Measurements from ENCODE around the gene LIN7A.

Gene LIN7A

DNA sequence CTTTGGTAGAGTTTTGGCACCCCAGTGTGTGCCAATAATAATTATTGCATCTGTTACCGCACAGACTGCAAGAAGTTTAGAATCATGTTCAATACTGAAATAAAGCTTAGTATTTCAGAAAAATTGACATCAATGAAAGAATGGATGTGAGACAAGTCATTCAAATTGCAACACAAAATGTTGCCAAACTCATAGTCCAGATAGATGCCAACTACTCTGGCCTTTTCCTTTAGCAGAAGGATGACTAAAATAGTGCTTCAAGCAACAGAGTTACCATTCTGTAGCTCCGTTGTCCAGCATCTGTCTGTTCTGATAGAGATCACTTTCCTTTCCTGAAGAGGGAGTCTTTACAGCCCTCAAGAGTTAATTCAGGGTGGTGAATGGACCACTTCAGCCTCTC is 77.5 kb downstream of the LIN7A start:
- no peak for DNase-seq (ENCODE audit: low spot score)

- DNase-seq (ENCODE audit: low spot score) = no peak
Observed at GRCh38 chr12:80858356-80858755, 79.4 kb downstream of the LIN7A start.

DNA sequence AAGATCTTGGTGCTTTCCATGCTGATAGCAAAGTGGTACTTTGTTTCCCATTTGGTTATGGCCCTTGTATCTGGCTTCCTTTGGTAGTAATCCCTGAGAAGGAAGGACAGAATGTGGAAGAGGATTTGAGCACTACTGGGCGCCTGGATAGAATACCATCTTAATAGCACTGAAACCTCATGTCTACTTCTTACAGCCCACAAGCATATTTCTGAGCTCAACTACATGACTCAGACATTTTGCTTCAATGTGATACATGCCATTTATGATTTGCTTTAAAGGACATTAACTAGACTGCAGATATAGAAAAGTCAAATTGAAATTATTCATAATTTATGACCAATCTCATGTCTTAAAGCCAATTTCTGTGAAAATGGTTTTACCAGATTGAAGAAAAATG is 80.4 kb downstream of the LIN7A start:
- no peak for DNase-seq (ENCODE audit: low spot score)

DNA sequence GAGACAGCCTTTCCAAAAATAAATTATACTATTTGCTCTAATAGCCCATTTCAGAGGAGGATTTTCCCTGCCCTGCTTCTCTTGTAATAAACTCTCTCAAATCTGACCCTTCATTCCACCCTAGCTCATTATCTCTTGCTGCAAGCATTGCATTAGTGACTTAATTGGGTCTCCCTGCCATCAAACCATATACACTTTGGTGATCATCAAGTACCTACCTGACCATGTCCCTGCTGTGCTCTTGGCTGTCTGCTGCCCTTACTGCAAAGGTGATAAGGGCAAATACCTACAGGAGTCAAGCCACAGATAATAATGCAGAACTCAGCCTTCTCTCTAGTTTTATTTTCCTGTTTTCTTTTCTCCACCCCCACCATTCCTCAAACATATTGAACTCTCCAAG is 88.4 kb downstream of the LIN7A start:
- DNase-seq (ENCODE audit: low spot score) = no peak

GRCh38 chr12:80848858-80849257 is 88.9 kb downstream of the LIN7A start:
- no peak for DNase-seq (ENCODE audit: low spot score)

GRCh38 chr12:80847575-80847974 is 90.2 kb downstream of the LIN7A start:
- peak; percentile 18 for DNase-seq (ENCODE audit: low spot score)

DNA sequence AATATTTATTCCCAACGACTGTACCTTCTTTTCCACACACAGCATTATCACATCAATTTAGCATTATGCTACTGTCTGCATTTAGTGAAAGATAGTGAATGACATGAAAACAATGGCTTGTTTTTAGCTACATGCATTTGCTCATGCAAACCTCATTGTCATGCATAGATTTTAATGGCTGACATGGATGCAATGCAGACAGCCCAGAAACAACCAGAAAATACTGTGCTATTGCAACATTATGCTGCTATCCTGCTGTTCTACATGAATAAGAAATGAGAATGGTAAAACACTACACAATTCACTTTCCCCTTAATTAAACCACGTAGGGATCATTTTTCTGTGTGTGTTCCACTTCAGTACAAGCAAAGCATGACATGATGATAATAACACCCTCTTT is 90.8 kb downstream of the LIN7A start:
- DNase-seq (ENCODE audit: low spot score) = no peak

GRCh38 chr12:80845639-80846038 is 92.1 kb downstream of the LIN7A start:
- DNase-seq (ENCODE audit: low spot score) = no peak

DNA sequence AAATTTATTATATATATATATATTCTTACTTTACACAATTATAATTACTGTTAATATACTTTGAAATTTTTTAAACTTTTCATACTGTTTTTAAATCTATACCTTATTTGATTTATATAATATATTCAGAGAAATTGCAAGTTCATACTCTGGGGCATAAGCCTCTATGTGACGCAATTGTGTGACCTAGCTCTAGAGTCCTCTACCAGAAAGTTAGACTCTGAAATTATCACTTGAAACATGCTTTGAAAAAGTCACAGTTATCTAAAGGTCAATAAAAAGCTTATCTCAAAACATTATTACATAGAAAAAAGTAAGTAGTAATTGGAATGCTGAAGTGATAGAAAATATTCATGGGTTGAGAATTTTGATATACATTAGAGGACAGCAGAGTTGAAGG is 93.8 kb downstream of the LIN7A start:
- DNase-seq (ENCODE audit: low spot score) = no peak

- no peak for DNase-seq (ENCODE audit: low spot score)
Observed at GRCh38 chr12:80838708-80839107, 99.0 kb downstream of the LIN7A start.

- no peak for DNase-seq (ENCODE audit: low spot score)
Observed at GRCh38 chr12:80838024-80838658, 99.6 kb downstream of the LIN7A start.

- DNase-seq (ENCODE audit: low spot score) = peak; percentile 28
Observed at GRCh38 chr12:80837342-80837978, 100.3 kb downstream of the LIN7A start.

- DNase-seq (ENCODE audit: low spot score) = no peak
Observed at GRCh38 chr12:80834724-80835123, 103.0 kb downstream of the LIN7A start.

- DNase-seq (ENCODE audit: low spot score) = no peak
Observed at GRCh38 chr12:80830533-80831088, 107.1 kb downstream of the LIN7A start.

DNA sequence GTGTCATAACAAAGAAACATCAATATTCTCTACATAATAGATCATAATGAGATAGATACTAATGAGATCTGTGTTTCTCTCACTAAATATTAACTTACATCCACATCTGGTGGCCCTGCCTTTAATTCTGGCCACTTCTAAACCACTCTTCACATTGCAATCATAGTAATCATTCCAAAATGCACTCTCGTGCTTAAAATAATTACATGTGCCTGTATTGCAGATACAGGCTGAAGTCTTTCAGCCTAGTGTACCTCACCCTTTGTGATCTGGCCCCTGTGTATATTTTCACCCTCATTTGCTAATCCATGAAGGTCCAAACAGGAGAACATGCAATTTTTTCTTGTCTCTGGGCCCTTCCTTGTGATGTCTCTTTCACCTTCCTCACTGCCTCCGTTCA is 108.0 kb downstream of the LIN7A start:
- DNase-seq (ENCODE audit: low spot score) = no peak

DNA sequence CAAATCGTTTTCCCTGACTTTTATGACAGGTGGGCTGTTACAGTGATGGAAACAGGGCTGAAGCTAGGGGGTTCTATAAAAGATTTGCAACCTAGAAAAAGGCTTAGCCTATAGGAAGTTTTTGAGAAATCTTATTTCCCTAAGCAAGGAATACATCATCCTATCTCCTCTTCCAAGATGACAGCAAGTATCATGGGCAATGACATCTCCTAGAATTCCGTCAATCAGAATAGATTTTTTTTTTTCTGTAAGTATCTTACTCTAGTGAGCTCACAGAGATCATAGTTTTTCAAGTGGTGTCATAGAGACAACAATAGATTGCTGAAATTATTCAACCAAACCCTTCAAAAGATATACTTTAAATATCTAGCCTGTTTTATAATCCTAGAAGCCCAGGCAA is 112.2 kb downstream of the LIN7A start:
- DNase-seq (ENCODE audit: low spot score) = no peak

DNA sequence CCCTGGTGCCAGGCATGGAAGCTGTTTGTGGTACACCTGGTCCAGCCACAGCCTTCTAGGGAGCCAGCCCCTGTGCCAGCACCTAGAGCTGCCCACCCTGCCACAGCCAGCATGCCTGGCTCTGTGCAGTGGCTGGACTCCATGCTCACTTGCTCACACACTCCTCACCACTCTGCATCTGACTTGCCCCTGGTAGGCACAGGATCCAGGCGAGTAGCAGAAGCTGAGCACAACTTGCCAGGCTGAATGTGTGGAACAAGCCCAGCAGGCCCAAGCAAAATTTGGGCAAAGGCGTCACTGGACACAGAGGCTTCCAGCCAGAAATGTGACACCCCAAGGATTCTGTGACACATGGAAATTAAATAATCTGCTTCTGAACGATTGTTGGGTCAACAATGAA is 114.3 kb downstream of the LIN7A start:
- DNase-seq (ENCODE audit: low spot score) = no peak

DNA sequence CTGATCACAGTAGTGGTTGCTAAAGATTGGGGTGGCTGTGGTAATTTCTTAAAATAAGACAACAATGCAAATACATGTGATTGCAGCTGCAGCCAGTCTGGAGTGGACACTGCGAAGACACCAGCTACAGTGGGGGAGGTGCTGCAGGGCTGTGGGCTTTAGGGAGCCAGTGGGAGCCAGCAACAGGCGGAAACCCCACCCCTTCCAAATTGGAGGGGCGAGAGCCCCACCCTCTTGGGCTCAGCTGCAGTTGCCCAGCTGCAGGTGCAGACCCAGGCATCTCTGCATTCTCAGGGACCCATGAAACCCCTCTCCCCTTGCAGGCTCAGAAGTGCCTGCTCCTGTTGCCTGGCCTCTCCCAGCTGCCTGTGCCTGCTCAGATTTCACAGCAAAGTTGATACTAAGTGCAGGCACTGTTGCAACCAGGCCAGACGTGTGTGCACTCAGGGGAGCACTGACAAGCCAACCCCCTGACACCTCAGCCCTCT is 116.2 kb downstream of the LIN7A start:
- peak; percentile 68 for DNase-seq (ENCODE audit: low spot score)

DNA sequence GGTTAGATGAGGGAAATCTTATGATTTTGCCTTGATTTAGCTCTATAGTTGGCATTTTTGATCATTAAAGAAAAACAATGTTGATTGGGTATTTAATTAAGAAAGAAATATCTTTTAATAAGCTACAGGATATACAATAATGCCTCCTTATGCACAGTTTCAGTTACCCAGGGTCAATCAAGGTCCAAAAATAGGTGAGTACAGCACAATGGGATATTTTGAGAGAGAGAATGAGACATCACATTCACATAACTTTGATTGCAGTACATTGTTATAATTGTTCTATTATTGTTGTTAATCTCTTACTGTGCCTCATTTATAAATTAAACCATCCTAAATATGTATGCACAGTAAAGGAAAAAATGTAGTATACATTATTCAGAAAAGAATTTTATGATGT is 118.9 kb downstream of the LIN7A start:
- DNase-seq (ENCODE audit: low spot score) = no peak

GRCh38 chr12:80815351-80815750 is 122.4 kb downstream of the LIN7A start:
- no peak for DNase-seq (ENCODE audit: low spot score)

GRCh38 chr12:80814453-80814852 is 123.3 kb downstream of the LIN7A start:
- no peak for DNase-seq (ENCODE audit: low spot score)

- peak; percentile 9 for DNase-seq (ENCODE audit: low spot score)
Observed at GRCh38 chr12:80813820-80814219, 123.9 kb downstream of the LIN7A start.
